GM19438 (cell line): ENCODE data around the gene RGS1.
A peak's percentile ranks its signal among the peaks of the same experiment; 100 is the strongest.

Source experiments
- ATAC-seq: cut with Tn5 transposase; IDR thresholded peaks from one replicate; pipeline ENCODE4 v1.9.1; 2021; ENCODE audit warnings: low read depth; ENCODE audit not compliant: unreplicated experiment

Gene RGS1

GRCh38 chr1:192609110-192610079, 33.8 kb downstream of the RGS1 start:
- ATAC-seq, result peak; percentile 99

- ATAC-seq, result no peak
Measured at GRCh38 chr1:192610112-192610889, 34.7 kb downstream of the RGS1 start.

- no peak for ATAC-seq
Measured at GRCh38 chr1:192615055-192615454, 39.5 kb downstream of the RGS1 start.

GRCh38 chr1:192620071-192620635, 44.6 kb downstream of the RGS1 start:
- ATAC-seq, result no peak

GRCh38 chr1:192626366-192627179, 51.0 kb downstream of the RGS1 start:
- ATAC-seq, result peak; percentile 82

- peak; percentile 40 for ATAC-seq
Measured at GRCh38 chr1:192627901-192628300, 52.3 kb downstream of the RGS1 start.

GRCh38 chr1:192628396-192629057, 53.0 kb downstream of the RGS1 start:
- ATAC-seq, result no peak

- no peak for ATAC-seq
Measured at GRCh38 chr1:192629612-192630011, 54.0 kb downstream of the RGS1 start.
